Left forelimb (tissue), 1 donor: ENCODE measurements around the gene DOCK2.

Experiments used
- DNase-seq: peaks from one replicate; pipeline ENCODE4 v3.0.0-alpha.2; 2018; ENCODE audit warnings: low spot score

The DOCK2 gene

GRCh38 chr5:169869066-169869465 is 232.0 kb downstream of the DOCK2 start:
- no peak for DNase-seq

GRCh38 chr5:169870211-169870610 is 233.1 kb downstream of the DOCK2 start:
- no peak for DNase-seq

GRCh38 chr5:169871826-169872490 is 234.9 kb downstream of the DOCK2 start:
- DNase-seq, result no peak

- no peak for DNase-seq
Measured at GRCh38 chr5:169873642-169874041, 236.6 kb downstream of the DOCK2 start.

- no peak for DNase-seq
Measured at GRCh38 chr5:169874621-169875020, 237.5 kb downstream of the DOCK2 start.

- DNase-seq, result no peak
Measured at GRCh38 chr5:169875091-169875728, 238.1 kb downstream of the DOCK2 start.

- no peak for DNase-seq
Measured at GRCh38 chr5:169875731-169876130, 238.7 kb downstream of the DOCK2 start.

- no peak for DNase-seq
Measured at GRCh38 chr5:169876386-169876785, 239.3 kb downstream of the DOCK2 start.

GRCh38 chr5:169880012-169880663 is 243.1 kb downstream of the DOCK2 start:
- DNase-seq, result no peak

GRCh38 chr5:169880785-169881184 is 243.7 kb downstream of the DOCK2 start:
- no peak for DNase-seq

GRCh38 chr5:169881702-169882303 is 244.7 kb downstream of the DOCK2 start:
- no peak for DNase-seq

- DNase-seq, result no peak
Measured at GRCh38 chr5:169886033-169886432, 249.0 kb downstream of the DOCK2 start.

- no peak for DNase-seq
Measured at GRCh38 chr5:169886677-169887076, 249.6 kb downstream of the DOCK2 start.

GRCh38 chr5:169889572-169889971 is 252.5 kb downstream of the DOCK2 start:
- no peak for DNase-seq

GRCh38 chr5:169893010-169893409 is 255.9 kb downstream of the DOCK2 start:
- no peak for DNase-seq

GRCh38 chr5:169893571-169893970 is 256.5 kb downstream of the DOCK2 start:
- DNase-seq, result no peak

GRCh38 chr5:169895926-169896325 is 258.9 kb downstream of the DOCK2 start:
- no peak for DNase-seq

GRCh38 chr5:169897481-169897880 is 260.4 kb downstream of the DOCK2 start:
- DNase-seq, result no peak

GRCh38 chr5:169901896-169902295 is 264.8 kb downstream of the DOCK2 start:
- no peak for DNase-seq

GRCh38 chr5:169904059-169904458 is 267.0 kb downstream of the DOCK2 start:
- DNase-seq, result no peak

- DNase-seq, result no peak
Measured at GRCh38 chr5:169904508-169904907, 267.4 kb downstream of the DOCK2 start.

GRCh38 chr5:169905017-169905416 is 267.9 kb downstream of the DOCK2 start:
- no peak for DNase-seq
